Skeletal muscle tissue (tissue), 4 donors: ENCODE results near the gene EFL1. TPM values are rescaled to one million over a fixed set of nuclear protein-coding genes. Genes with fewer than 3 reads are reported as not detected.

Experiments
- H3K27ac ChIP-seq: one replicate; pipeline ENCODE4 v1.7.0; 2013; ENCODE audit warnings: mild to moderate bottlenecking, low read depth, low read length, inconsistent platforms
- H3K27me3 ChIP-seq, 3 donors: one replicate each; pipeline ENCODE4 v1.7.0; 2013; ENCODE audit warnings: low read length in 3 of 3; ENCODE audit not compliant: control insufficient read depth in 3 of 3, insufficient read depth in 3 of 3
- H3K36me3 ChIP-seq, 3 donors: one replicate each; pipeline ENCODE4 v1.7.0; 2013; ENCODE audit warnings: low read length in 3 of 3; ENCODE audit not compliant: control insufficient read depth in 3 of 3, insufficient read depth in 3 of 3
- H3K4me1 ChIP-seq, 3 donors: one replicate each; pipeline ENCODE4 v1.7.0; 2013; ENCODE audit warnings: low read length in 3 of 3, mild to moderate bottlenecking in 3 of 3; ENCODE audit not compliant: control insufficient read depth in 3 of 3, insufficient read depth in 3 of 3
- H3K4me3 ChIP-seq, 3 donors: one replicate each; pipeline ENCODE4 v1.7.0; 2013; ENCODE audit warnings: low read length in 3 of 3
- H3K9ac ChIP-seq, 3 donors: one replicate each; pipeline ENCODE4 v1.7.0; 2013; ENCODE audit warnings: low read length in 3 of 3, mild to moderate bottlenecking in 3 of 3, moderate library complexity in 2 of 3, low read depth in 1 of 3
- H3K9me3 ChIP-seq, 3 donors: one replicate each; pipeline ENCODE4 v1.7.0; 2013; ENCODE audit warnings: low read length in 3 of 3; ENCODE audit not compliant: control insufficient read depth in 3 of 3
- total RNA-seq: library from RNA; depleted of rRNA; stranded (reverse); fragments of >200 nt; gene quantifications from one replicate; pipeline ENCODE4 v1.2.3, GENCODE V29; 2014
- donor health status: Osteomylitis.

The EFL1 gene
- total RNA-seq, 1 donor from 2014 or later: 20.9 TPM

DNA sequence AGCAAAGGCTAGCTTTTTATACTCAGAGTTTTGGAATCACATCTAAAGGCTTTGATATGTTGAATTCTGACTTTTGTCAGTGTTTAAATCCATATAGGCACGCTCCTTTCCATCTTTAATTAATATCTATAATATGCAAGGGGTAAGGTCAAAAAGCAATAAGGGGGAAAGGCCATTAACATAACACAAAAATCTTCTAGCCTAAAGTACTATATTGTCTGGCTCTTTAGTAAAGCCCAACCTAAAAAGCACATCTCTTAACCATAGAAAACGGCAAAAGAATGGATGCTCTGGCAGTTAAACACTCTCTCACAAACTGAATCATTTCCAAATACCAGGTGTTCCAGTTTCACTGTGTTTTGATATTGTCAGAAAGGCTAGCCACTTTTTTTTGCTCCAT, 76.4 kb downstream of the EFL1 start:
- no peaks in the 10 kb centered on the region for H3K9me3 ChIP-seq
- H3K4me3 ChIP-seq: no peak overlapping the region
- H3K27me3 ChIP-seq: no peaks in the 10 kb centered on the region
- no peak overlapping the region for H3K27ac ChIP-seq
- no peaks in the 10 kb centered on the region for H3K36me3 ChIP-seq
- H3K4me1 ChIP-seq: peaks cover 16 to 20% (median 17%) of the 10 kb centered on the region in 3 donors
- H3K9ac ChIP-seq: no peak overlapping the region

DNA sequence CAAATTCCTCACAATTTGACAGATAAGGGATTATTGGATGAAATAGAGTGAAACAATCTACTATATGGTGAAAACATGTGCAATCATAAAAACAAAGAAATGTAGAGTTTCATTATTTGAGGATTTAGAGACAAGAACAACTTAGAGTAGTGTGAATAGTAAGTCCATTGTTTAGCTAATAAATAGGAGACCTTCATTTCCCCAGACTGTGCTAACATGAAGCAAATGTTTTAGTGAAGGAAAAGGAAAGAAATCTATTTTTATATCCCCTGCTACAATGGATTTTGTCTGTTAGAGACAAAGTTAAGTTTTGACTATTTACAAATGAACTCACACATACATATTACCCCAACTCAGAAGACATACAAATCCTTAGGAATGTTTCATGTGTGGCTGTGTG, 77.8 kb downstream of the EFL1 start:
- H3K36me3 ChIP-seq: no peaks in the 10 kb centered on the region
- H3K9me3 ChIP-seq: no peaks in the 10 kb centered on the region
- no peak overlapping the region for H3K9ac ChIP-seq
- H3K27ac ChIP-seq: no peak overlapping the region
- H3K4me1 ChIP-seq: peaks cover 16 to 20% (median 17%) of the 10 kb centered on the region in 3 donors
- no peak overlapping the region for H3K4me3 ChIP-seq
- H3K27me3 ChIP-seq: no peaks in the 10 kb centered on the region

DNA sequence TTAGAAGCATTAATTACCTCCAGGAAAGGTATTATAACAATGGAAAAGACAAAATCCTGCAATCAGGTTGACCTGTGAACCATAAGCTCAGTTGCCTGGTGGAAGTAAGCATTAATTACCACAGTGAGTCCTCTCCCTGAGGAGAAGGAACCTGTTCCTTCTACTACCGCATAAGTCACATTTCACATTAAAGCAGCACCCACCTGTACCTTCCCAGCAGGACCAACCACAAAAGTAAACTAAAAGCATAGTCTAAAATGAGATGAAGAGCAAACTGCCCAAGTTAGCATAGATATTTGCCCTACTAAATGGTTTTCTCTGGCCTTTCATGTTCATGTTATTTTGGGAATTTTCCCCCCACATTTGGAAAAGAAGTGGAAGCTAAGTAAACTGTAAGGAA, 78.2 kb downstream of the EFL1 start:
- Histone ChIP-seq H3K4me3 (no peak overlapping the region), H3K27me3 (no peaks in the 10 kb centered on the region), H3K36me3 (no peaks in the 10 kb centered on the region), H3K27ac (no peak overlapping the region), H3K9ac (no peak overlapping the region), H3K9me3 (no peaks in the 10 kb centered on the region), H3K4me1 (peaks cover 16 to 20% (median 17%) of the 10 kb centered on the region in 3 donors)

DNA sequence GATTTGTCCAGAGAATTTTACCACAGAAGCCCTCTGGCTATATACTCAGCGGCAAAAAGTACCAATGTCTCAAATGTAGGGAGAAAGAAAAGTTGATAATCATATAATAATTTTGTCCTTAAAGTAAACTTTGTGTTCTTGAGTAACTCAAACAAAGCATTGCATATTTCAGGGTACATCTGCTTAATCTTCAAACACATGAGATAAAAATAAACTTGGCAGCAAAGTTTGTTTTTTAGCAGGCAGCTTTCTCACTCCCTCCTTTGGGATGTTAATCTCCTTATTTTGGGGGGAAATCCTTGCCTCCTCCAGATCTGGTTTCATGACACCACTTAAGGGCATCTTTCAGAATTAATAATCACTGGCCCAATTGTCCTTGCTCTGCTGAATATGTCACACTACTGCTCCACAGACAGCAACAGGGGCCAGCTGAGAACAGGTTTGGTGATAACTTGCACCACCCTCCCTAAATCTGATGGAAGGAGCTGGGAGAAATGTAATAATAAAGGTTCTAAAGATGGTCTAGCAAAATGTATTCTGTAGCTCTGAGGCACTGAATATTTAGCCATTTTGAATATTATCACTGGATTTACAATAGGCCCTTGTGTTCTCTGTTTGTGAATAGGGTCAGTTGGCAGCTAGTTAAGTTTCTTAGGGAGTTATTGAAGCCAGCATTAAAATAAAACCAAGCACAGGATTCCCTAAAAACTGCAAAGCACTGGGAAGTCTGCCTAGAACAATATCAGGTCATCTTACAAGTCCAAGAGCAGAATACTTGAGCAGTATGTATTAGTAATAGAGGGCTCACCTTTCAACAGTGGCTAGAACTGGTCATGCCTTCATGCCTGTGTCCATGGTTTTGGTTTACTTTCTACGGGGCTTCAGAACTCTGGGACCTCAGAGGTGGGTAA, 79.2 kb downstream of the EFL1 start:
- Histone ChIP-seq H3K4me3 (peak overlapping the region in 1 of 3 donors; percentile 9), H3K9me3 (no peaks in the 10 kb centered on the region), H3K36me3 (no peaks in the 10 kb centered on the region), H3K4me1 (peaks cover 16 to 20% (median 19%) of the 10 kb centered on the region in 3 donors), H3K27me3 (no peaks in the 10 kb centered on the region), H3K27ac (peak overlapping the region; percentile 43), H3K9ac (no peak overlapping the region)

DNA sequence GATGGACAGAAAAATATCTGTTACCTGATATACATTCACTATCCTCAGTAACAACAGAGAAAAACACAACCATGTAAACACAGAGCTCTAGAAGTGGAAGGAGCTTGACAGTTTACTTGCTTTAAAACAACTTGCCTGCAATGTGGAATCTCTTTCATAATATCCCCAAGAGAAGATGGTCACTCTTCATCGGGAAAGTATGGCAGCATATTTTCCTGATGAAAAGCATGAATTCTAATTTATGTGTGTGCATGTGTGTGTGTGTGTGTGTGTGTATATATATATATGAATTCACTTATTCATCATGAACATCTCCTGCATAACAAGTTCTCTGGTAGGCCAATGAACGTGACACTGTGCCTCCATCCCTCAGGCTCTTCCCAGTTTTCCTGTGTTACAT, 81.2 kb downstream of the EFL1 start:
- no peaks in the 10 kb centered on the region for H3K36me3 ChIP-seq
- no peaks in the 10 kb centered on the region for H3K9me3 ChIP-seq
- no peak overlapping the region for H3K9ac ChIP-seq
- no peak overlapping the region for H3K4me3 ChIP-seq
- H3K4me1 ChIP-seq: peaks cover 16 to 22% (median 20%) of the 10 kb centered on the region in 3 donors
- no peaks in the 10 kb centered on the region for H3K27me3 ChIP-seq
- H3K27ac ChIP-seq: no peak overlapping the region

DNA sequence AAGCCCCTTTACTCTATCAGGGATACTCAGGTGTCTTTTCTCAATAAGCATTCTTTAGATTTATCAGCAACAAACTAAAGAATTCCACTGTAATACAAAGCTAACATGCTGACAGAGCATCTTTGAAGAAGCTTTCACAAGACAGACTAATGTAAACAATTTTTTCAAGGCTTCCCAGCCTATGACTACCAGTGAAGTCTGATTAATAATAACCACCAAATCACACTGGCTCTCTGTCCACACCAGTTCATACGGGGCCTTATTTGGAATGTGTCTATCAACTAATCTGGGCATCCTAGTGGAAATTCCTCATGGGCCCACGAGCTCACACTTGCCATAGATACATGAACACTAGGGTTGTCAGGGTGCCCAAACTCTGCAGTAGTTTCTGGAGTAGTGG, 84.5 kb downstream of the EFL1 start:
- no peak overlapping the region for H3K27ac ChIP-seq
- H3K9ac ChIP-seq: no peak overlapping the region
- no peaks in the 10 kb centered on the region for H3K27me3 ChIP-seq
- H3K4me3 ChIP-seq: no peak overlapping the region
- no peaks in the 10 kb centered on the region for H3K9me3 ChIP-seq
- H3K36me3 ChIP-seq: no peaks in the 10 kb centered on the region
- H3K4me1 ChIP-seq: peaks cover 3 to 9% (median 4%) of the 10 kb centered on the region in 3 donors

DNA sequence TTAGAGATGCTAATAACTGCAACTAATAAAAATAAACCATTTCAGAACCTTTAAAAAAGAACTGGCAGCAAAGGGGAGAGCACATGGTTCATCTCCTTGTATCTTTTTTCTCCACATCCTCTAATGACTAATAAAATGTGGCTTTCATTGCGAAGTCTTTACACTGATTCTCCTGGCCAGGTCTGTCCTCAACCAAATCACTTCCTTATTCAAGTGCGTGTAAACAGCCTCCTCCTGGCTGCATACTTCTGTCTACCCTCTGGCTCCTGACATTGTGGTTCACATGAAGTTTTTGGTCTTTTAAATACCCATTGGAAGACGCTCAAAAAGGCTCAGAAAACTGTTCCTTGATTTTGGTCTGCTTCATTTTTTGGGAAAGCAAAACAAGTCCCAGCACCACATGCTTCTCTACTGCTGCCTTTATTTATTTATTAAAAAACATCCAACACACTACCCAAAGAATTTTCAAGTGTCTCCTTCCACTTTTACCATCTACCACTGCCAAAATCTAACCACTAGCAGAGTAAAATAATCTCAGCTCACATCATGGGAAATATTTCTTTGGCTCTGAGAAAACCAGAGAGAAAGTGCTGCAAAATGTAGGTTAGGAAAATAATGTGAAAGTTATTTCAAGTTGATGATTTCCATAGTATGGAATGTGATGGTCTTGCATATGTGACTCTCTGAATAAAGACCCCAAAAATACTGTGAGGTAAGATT, 85.1 kb downstream of the EFL1 start:
- H3K27ac ChIP-seq: no peak overlapping the region
- H3K4me1 ChIP-seq: peaks cover 0 to 5% (median 0%) of the 10 kb centered on the region in 3 donors
- no peaks in the 10 kb centered on the region for H3K36me3 ChIP-seq
- H3K9ac ChIP-seq: no peak overlapping the region
- H3K27me3 ChIP-seq: no peaks in the 10 kb centered on the region
- no peak overlapping the region for H3K4me3 ChIP-seq
- no peaks in the 10 kb centered on the region for H3K9me3 ChIP-seq

DNA sequence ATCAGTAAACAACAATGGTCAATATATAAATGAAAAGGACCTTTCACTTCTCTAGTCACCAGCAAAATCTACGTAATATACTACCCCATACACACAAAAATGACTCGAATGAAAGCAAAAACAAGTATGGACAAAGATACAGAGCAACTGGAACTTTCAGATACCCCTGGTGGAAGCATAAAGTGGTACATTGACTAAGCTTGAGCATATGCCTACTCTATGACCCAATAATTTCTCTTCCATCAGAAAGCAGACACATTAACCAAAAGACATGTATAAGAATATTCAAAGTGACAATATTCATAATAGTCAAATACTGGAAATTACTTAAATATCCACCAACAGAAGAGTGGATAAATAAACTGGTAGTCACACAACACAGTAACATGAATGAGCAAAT, 86.0 kb downstream of the EFL1 start:
- H3K27ac ChIP-seq: no peak overlapping the region
- no peaks in the 10 kb centered on the region for H3K36me3 ChIP-seq
- no peaks in the 10 kb centered on the region for H3K9me3 ChIP-seq
- H3K9ac ChIP-seq: no peak overlapping the region
- H3K4me1 ChIP-seq: peaks cover 0 to 5% (median 0%) of the 10 kb centered on the region in 3 donors
- no peak overlapping the region for H3K4me3 ChIP-seq
- H3K27me3 ChIP-seq: no peaks in the 10 kb centered on the region

DNA sequence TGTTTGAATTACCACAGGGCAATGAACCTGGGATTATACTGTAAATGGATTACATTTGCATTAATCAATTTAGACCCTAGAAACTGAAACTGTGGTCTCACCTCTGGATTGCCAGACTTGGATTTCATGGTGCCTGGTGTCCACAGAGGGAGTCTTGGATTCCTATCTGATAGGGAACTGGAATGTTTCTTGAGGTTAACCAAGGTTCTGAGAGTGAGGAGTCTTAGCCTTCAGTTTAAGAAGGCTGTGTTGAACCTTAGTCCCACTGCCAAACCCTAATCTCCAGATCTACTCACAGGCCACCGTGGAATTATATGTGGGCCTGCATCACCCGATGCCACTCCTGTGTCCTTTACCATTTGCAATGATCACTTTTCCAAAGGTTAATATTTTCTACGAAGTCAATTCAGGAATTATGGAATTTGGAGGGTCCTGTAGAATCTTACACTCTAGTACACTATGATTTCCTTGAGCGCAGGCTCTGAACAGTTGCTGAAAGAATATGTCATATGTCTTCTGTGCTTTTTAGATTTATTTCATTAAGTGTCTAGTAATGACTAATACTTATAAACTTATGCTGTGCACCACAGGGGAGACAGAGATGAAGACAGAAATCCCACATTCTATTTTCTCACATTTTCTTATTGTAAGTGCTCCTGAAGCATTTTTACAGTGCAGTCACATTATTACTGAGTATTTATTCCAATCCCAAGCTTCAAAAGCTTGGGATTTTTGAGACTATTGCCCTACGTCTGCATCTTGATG, 87.9 kb downstream of the EFL1 start:
- no peak overlapping the region for H3K9ac ChIP-seq
- H3K9me3 ChIP-seq: no peaks in the 10 kb centered on the region
- H3K27me3 ChIP-seq: no peaks in the 10 kb centered on the region
- peaks cover 0 to 5% (median 0%) of the 10 kb centered on the region in 3 donors for H3K4me1 ChIP-seq
- no peaks in the 10 kb centered on the region for H3K36me3 ChIP-seq
- no peak overlapping the region for H3K4me3 ChIP-seq
- no peak overlapping the region for H3K27ac ChIP-seq
